ENCODE measurements around the gene CACUL1.
"Not testable (repeated sequence)": the region's sequence is repeated elsewhere in the genome, so short reads cannot be mapped to it uniquely, and the experiment has no call there.

Gene CACUL1

GRCh38 chr10:118698421-118698820 is 56.3 kb downstream of the CACUL1 start:
- Mint-ChIP-seq H3K27ac (peak overlapping the region; percentile 74), H3K27me3 (no peaks in the 10 kb centered on the region)

DNA sequence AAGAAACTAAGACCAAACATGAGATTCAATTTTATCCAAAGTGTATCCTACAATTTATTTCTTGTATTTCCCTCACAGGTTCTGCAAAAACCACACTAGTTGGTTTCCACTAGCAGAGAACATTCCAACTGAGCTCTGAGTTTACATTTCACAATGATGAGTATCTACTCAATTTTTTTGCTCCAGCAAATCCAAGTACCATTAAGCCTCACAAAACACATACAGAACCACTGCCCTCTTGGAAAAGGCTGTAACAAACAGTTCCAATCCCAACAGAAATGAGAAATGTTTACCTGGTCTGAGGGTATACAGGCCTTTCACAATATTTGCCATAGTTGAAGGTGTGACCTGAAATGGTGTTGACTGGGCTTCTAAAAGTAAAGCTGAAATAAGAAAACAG is 59.9 kb downstream of the CACUL1 start:
- Mint-ChIP-seq H3K36me3 (ENCODE audit: low read depth) (peaks cover 52% of the 10 kb centered on the region), H3K4me3 (no peak overlapping the region), H3K27me3 (no peaks in the 10 kb centered on the region), H3K9me3 (no peaks in the 10 kb centered on the region), H3K4me1 (ENCODE audit: low read depth) (peaks cover 41% of the 10 kb centered on the region), H3K27ac (no peak overlapping the region)
- DNase-seq = no peak

More at GRCh38 chr10:118698421-118698820, 56.3 kb downstream of the CACUL1 start:
- DNase-seq = peak; percentile 78
- Mint-ChIP-seq H3K4me3 (peak overlapping the region; percentile 50), H3K9me3 (no peaks in the 10 kb centered on the region), H3K4me1 (ENCODE audit: low read depth) (peaks cover 56% of the 10 kb centered on the region), H3K36me3 (ENCODE audit: low read depth) (peaks cover 55% of the 10 kb centered on the region)

- H3K36me3 Mint-ChIP-seq (ENCODE audit: low read depth) = peaks cover 59% of the 10 kb centered on the region
- H3K9me3 Mint-ChIP-seq = no peaks in the 10 kb centered on the region
- H3K4me1 Mint-ChIP-seq (ENCODE audit: low read depth) = peaks cover 24% of the 10 kb centered on the region
- no peak overlapping the region for H3K27ac Mint-ChIP-seq
- DNase-seq = no peak
- H3K27me3 Mint-ChIP-seq = no peaks in the 10 kb centered on the region
- H3K4me3 Mint-ChIP-seq = no peak overlapping the region
Measured at GRCh38 chr10:118692872-118693271, 61.9 kb downstream of the CACUL1 start.

DNA sequence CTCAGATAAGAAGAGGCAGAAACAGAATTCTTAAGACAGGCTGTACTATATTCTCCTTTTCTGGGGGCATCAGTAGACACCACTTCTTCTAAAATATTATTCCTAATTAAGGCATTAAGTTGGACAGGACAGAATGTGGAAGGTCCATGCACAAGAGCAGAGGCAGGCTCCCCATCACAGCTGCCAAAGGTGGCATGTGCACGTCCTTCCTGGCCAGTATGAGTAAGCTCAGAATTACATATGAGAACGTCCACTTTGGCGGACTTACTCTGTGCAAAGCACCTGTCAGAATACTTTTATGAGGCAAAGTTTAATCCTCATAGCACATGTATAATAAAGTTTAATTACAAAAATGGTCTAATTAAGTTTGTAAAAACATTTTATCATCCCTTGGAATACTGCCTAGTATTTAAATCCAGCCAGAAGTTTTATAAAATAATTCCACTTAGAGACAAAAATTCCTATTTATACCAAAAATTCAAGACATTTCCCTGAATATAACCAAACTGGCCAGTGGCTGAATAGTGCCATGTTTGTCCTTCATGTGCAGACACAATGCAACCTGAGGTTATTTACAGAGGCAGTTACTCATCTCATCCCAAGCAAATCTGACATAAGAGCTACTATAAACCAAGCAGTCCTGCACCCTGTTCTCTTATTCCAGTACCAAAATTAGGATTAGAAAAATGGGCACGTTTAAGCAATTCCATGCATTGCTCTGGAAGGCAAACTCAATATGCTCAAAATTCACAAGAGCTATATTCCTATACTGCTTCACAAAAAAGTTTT is 65.5 kb downstream of the CACUL1 start:
- Mint-ChIP-seq H3K36me3 (ENCODE audit: low read depth) (peaks cover 77% of the 10 kb centered on the region), H3K27ac (no peak overlapping the region), H3K4me3 (no peak overlapping the region), H3K9me3 (no peaks in the 10 kb centered on the region), H3K4me1 (ENCODE audit: low read depth) (peaks cover 9% of the 10 kb centered on the region), H3K27me3 (no peaks in the 10 kb centered on the region)
- DNase-seq = no peak

DNA sequence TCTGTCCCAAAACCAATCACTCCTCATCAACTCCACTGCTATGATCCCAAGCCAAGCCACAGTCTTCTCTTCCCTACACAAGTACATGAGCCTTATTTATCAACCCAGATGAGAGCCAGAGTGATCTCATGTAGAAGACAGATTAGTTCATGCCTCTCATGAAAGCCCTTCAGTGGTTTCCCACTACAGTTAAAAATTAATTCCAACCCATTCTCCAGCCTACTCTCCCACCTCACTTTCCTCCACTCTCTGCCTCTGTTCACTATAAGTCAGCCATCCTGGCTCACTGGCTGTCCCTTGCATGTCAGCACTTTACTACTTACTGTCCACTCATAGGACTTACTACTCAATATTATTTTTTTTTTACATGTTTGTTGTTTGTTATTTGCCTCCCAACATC is 67.3 kb downstream of the CACUL1 start:
- no peak for DNase-seq

GRCh38 chr10:118682533-118682932 is 72.2 kb downstream of the CACUL1 start:
- Mint-ChIP-seq H3K27ac (no peak overlapping the region), H3K4me3 (no peak overlapping the region), H3K4me1 (ENCODE audit: low read depth) (peaks cover 3% of the 10 kb centered on the region), H3K27me3 (no peaks in the 10 kb centered on the region), H3K9me3 (no peaks in the 10 kb centered on the region), H3K36me3 (ENCODE audit: low read depth) (peaks cover 66% of the 10 kb centered on the region)
- no peak for DNase-seq

More for the DNA sequence above, 67.3 kb downstream of the CACUL1 start:
- Mint-ChIP-seq H3K4me3 (no peak overlapping the region), H3K36me3 (ENCODE audit: low read depth) (peaks cover 77% of the 10 kb centered on the region), H3K27ac (no peak overlapping the region), H3K27me3 (no peaks in the 10 kb centered on the region), H3K4me1 (ENCODE audit: low read depth) (peaks cover 2% of the 10 kb centered on the region), H3K9me3 (no peaks in the 10 kb centered on the region)

- Mint-ChIP-seq H3K36me3 (ENCODE audit: low read depth) (peaks cover 45% of the 10 kb centered on the region), H3K27me3 (no peaks in the 10 kb centered on the region)
- no peak for DNase-seq
Measured at GRCh38 chr10:118680197-118680596, 74.6 kb downstream of the CACUL1 start.

DNA sequence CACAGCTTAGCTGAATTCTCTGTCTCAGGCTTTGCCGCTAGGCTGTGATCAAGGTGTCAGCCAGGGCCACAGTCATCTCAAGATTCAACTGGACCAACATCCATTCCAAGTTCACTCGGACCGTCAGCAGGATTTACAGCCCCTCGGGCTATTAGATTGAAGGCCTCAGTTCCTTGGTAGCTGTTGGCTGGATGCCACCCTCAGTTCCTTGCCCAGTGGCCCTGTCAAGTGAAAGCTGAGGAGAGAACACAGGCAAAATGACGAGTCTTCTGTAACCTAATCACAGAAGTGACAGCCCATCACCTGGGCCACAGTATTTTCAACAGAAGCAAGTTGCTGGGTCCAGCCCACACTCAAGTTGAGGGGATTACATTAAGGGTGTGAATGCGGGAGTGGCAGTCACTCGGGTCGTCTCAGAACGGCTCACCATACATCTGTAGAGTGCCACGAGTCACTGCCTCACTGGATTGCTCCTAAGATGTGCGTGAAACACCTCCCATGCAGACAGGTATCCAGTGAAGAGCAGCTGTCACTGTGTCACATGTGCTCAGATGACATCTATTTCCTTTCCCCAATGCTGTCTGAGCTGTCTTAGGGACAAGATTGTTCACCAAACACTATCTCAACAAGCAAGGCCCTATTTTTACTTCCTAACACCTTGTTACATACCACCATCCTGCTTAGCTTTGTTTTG is 80.4 kb downstream of the CACUL1 start:
- peak overlapping the region; percentile 16 for H3K27ac Mint-ChIP-seq
- H3K27me3 Mint-ChIP-seq = no peaks in the 10 kb centered on the region
- no peak overlapping the region for H3K4me3 Mint-ChIP-seq
- DNase-seq = no peak
- H3K4me1 Mint-ChIP-seq (ENCODE audit: low read depth) = peaks cover 12% of the 10 kb centered on the region
- H3K36me3 Mint-ChIP-seq (ENCODE audit: low read depth) = peaks cover 13% of the 10 kb centered on the region
- H3K9me3 Mint-ChIP-seq = no peaks in the 10 kb centered on the region

More at GRCh38 chr10:118680197-118680596, 74.6 kb downstream of the CACUL1 start:
- no peak overlapping the region for H3K4me3 Mint-ChIP-seq
- no peak overlapping the region for H3K27ac Mint-ChIP-seq
- no peaks in the 10 kb centered on the region for H3K9me3 Mint-ChIP-seq
- peaks cover 6% of the 10 kb centered on the region for H3K4me1 Mint-ChIP-seq (ENCODE audit: low read depth)

GRCh38 chr10:118672766-118673715 is 81.7 kb downstream of the CACUL1 start:
- no peak overlapping the region for H3K27ac Mint-ChIP-seq

GRCh38 chr10:118672153-118672552 is 82.6 kb downstream of the CACUL1 start:
- Mint-ChIP-seq H3K27ac (no peak overlapping the region), H3K4me3 (no peak overlapping the region), H3K36me3 (ENCODE audit: low read depth) (peaks cover 11% of the 10 kb centered on the region), H3K27me3 (no peaks in the 10 kb centered on the region), H3K4me1 (ENCODE audit: low read depth) (peaks cover 21% of the 10 kb centered on the region), H3K9me3 (no peaks in the 10 kb centered on the region)
- no peak for DNase-seq

More at GRCh38 chr10:118672766-118673715, 81.7 kb downstream of the CACUL1 start:
- H3K36me3 Mint-ChIP-seq (ENCODE audit: low read depth) = peaks cover 11% of the 10 kb centered on the region
- H3K9me3 Mint-ChIP-seq = no peaks in the 10 kb centered on the region
- H3K27me3 Mint-ChIP-seq = no peaks in the 10 kb centered on the region
- no peak overlapping the region for H3K4me3 Mint-ChIP-seq
- DNase-seq = no peak
- H3K4me1 Mint-ChIP-seq (ENCODE audit: low read depth) = peaks cover 23% of the 10 kb centered on the region

- H3K27ac Mint-ChIP-seq, H3K27me3 Mint-ChIP-seq, DNase-seq, H3K4me3 Mint-ChIP-seq, H3K9me3 Mint-ChIP-seq: not testable (repeated sequence)
- Mint-ChIP-seq H3K4me1 (ENCODE audit: low read depth) (peaks cover 21% of the 10 kb centered on the region), H3K36me3 (ENCODE audit: low read depth) (peaks cover 11% of the 10 kb centered on the region)
Measured at GRCh38 chr10:118671221-118671620, 83.5 kb downstream of the CACUL1 start.

DNA sequence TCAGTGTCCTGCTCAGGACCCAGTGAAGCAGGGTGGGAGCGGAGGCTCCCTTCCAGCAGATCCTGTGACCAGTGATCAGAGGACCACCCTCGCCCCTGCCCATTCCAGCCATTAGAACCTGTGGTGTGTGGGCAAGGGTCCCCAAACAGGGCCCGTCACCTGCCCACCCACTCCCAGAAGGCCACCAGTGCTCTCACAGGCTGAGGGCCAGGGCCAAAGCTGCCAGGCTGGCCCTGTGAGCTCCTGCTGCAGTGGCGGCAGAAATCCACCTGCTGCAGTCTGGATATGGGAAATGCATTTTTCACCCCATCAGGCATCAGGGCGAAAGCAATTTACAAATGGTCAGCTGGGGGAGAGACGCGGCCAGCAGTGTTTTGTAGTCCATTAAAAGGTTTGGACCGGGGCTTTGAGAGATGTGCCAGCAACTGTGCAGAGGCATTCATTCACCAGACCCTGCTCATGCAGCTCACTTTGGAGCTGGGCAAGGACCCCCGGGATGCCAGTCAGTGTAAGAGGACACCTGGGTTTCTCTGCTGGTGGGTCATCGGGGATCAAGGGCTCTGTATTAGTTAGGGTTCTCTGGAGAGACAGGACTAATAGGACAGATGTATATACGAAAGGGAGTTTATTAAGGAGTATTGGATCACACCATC is 84.2 kb downstream of the CACUL1 start:
- H3K27me3 Mint-ChIP-seq = no peaks in the 10 kb centered on the region
- H3K4me1 Mint-ChIP-seq (ENCODE audit: low read depth) = peaks cover 21% of the 10 kb centered on the region
- DNase-seq = no peak
- peaks cover 11% of the 10 kb centered on the region for H3K36me3 Mint-ChIP-seq (ENCODE audit: low read depth)
- no peak overlapping the region for H3K27ac Mint-ChIP-seq
- H3K4me3 Mint-ChIP-seq = no peak overlapping the region
- H3K9me3 Mint-ChIP-seq = no peaks in the 10 kb centered on the region

GRCh38 chr10:118669835-118670234 is 84.9 kb downstream of the CACUL1 start:
- Mint-ChIP-seq H3K36me3 (ENCODE audit: low read depth) (peaks cover 11% of the 10 kb centered on the region), H3K27ac (no peak overlapping the region), H3K4me1 (ENCODE audit: low read depth) (peaks cover 22% of the 10 kb centered on the region), H3K4me3 (no peak overlapping the region), H3K9me3 (no peaks in the 10 kb centered on the region), H3K27me3 (no peaks in the 10 kb centered on the region)
- DNase-seq = no peak
